Endothelial cell of umbilical vein (primary cell): ENCODE measurements around the gene GTF3C2. TPM values are rescaled to one million over a fixed set of nuclear protein-coding genes. Genes with fewer than 3 reads are reported as not detected.

ENCODE experiments used
- BruUV-seq: library from RNA; stranded (reverse); fragments of 400-500 nt; replicated peaks from 2 replicates; lab custom pipeline; 2021; lab: Mats Ljungman, UMichigan
- CTCF ChIA-PET: fragments of 300-600, 350-600 bp; sonication (Branson Sonifier 250); formaldehyde crosslinking; loops from one replicate; lab custom pipeline; 2021; ENCODE audit warnings: antibody characterized with exemption, inconsistent platforms; lab: Charles Lee
- POLR2A ChIA-PET: fragments of 300-600, 350-600 bp; sonication (Branson Sonifier 250); formaldehyde crosslinking; loops from one replicate; lab custom pipeline; 2021; ENCODE audit warnings: antibody characterized with exemption, inconsistent platforms; lab: Charles Lee
- DNase-seq: peaks from one replicate; pipeline ENCODE4 v3.0.0-alpha.2; 2011; ENCODE audit warnings: low read depth, low spot score
- FAIRE-seq: peaks from 2 replicates; lab custom pipeline; 2011; peaks lifted over from hg19 to GRCh38; lab: Jason Lieb, UNC
- H2AFZ ChIP-seq: 2 replicates; pipeline ENCODE4 v1.6.0; 2012; ENCODE audit warnings: low read depth, low read length, control low read depth, inconsistent platforms
- H3K27ac ChIP-seq: 2 replicates; pipeline ENCODE4 v1.5.1; 2011; ENCODE audit warnings: low read depth, mild to moderate bottlenecking, control low read depth, low read length, moderate library complexity; ENCODE audit not compliant: insufficient read depth
- H3K27me3 ChIP-seq, 2 experiments: 2 replicates each; pipeline versions ENCODE4 v1.6.0 to v1.6.1; 2011; ENCODE audit warnings: low read length in 2 of 2, mixed read lengths in 1 of 2; ENCODE audit not compliant: control insufficient read depth in 2 of 2, insufficient read depth in 2 of 2
- H3K36me3 ChIP-seq, 2 experiments: 2 replicates in 1 of 2; 3 replicates in 1 of 2; pipeline ENCODE4 v1.5.1; 2011; ENCODE audit warnings: low read length in 2 of 2, mild to moderate bottlenecking in 1 of 2, moderate library complexity in 1 of 2; ENCODE audit not compliant: control insufficient read depth in 2 of 2, insufficient read depth in 2 of 2; ENCODE audit errors: extremely low read depth in 1 of 2
- H3K4me1 ChIP-seq: 3 replicates; pipeline ENCODE4 v1.5.1; 2011; ENCODE audit warnings: mild to moderate bottlenecking, low read length; ENCODE audit not compliant: control insufficient read depth, insufficient read depth; ENCODE audit errors: extremely low read depth
- H3K4me2 ChIP-seq: 2 replicates; pipeline ENCODE4 v1.6.1; 2011; ENCODE audit warnings: low read length, control low read depth, mixed read lengths; ENCODE audit not compliant: insufficient read depth
- H3K4me3 ChIP-seq, 3 experiments: fragments of 200-600 bp in 1 of 3; sonication (generic), shearing (Covaris generic) in 1 of 3; replicated peaks in 1 of 3; 2 replicates each; pipeline ENCODE4 v1.5.1; 2011 to 2016; ENCODE audit warnings: control low read depth in 3 of 3, low read length in 3 of 3, mild to moderate bottlenecking in 2 of 3, inconsistent platforms in 1 of 3, low read depth in 1 of 3, moderate library complexity in 1 of 3; ENCODE audit not compliant: insufficient read depth in 1 of 3
- H3K79me2 ChIP-seq: 2 replicates; pipeline ENCODE4 v1.6.0; 2012; ENCODE audit warnings: low read length, inconsistent platforms; ENCODE audit not compliant: control insufficient read depth, insufficient read depth
- H3K9ac ChIP-seq: replicated peaks from 2 replicates; pipeline ENCODE3; 2011; ENCODE audit warnings: low read length, control low read depth; ENCODE audit not compliant: insufficient read depth; ENCODE audit errors: extremely low read depth
- H3K9me1 ChIP-seq: replicated peaks from 3 replicates; pipeline ENCODE4 v1.6.0; 2011; ENCODE audit warnings: mild to moderate bottlenecking, low read length; ENCODE audit not compliant: control insufficient read depth, insufficient read depth; ENCODE audit errors: extremely low read depth
- H3K9me3 ChIP-seq: replicated peaks from 2 replicates; pipeline ENCODE4 v1.5.1; 2012; ENCODE audit warnings: low read length, inconsistent platforms; ENCODE audit not compliant: control insufficient read depth, insufficient read depth
- H4K20me1 ChIP-seq: replicated peaks from 2 replicates; pipeline ENCODE3; 2011; ENCODE audit warnings: mild to moderate bottlenecking, low read length; ENCODE audit not compliant: control insufficient read depth, insufficient read depth; ENCODE audit errors: extremely low read depth
- CTCF ChIP-seq, 2 donors: IDR thresholded peaks; 1 replicate in 1 of 2; 2 replicates in 1 of 2; pipeline ENCODE4 v1.5.1; 2011; ENCODE audit warnings: low read length in 2 of 2, mild to moderate bottlenecking in 2 of 2, moderate library complexity in 2 of 2, control low read depth in 1 of 2, inconsistent platforms in 1 of 2, low read depth in 1 of 2; ENCODE audit not compliant: insufficient read depth in 1 of 2; ENCODE audit errors: extremely low read depth in 1 of 2
- EZH2 ChIP-seq: IDR thresholded peaks from 2 replicates; pipeline ENCODE4 v1.6.1; 2012; ENCODE audit warnings: borderline replicate concordance, low read depth, mild to moderate bottlenecking, moderate library complexity, low read length, inconsistent platforms; ENCODE audit not compliant: severe bottlenecking
- FOS ChIP-seq: IDR thresholded peaks from 2 replicates; pipeline ENCODE4 v1.6.1; 2011; ENCODE audit warnings: mild to moderate bottlenecking, low read length, moderate library complexity, borderline replicate concordance; ENCODE audit not compliant: insufficient read depth
- GATA2 ChIP-seq: IDR thresholded peaks from 2 replicates; pipeline ENCODE4 v1.7.0; 2011; ENCODE audit warnings: low read depth, mild to moderate bottlenecking, moderate library complexity, mixed read lengths, low read length; ENCODE audit not compliant: insufficient read length, insufficient read depth
- JUN ChIP-seq: IDR thresholded peaks from 2 replicates; pipeline ENCODE4 v1.6.1; 2011; ENCODE audit warnings: borderline replicate concordance, low read depth; ENCODE audit not compliant: insufficient read length, insufficient read depth
- MYC ChIP-seq: IDR thresholded peaks from one replicate; pipeline ENCODE4 v1.6.1; 2011; ENCODE audit warnings: mild to moderate bottlenecking, low read depth, low read length
- POLR2A ChIP-seq: IDR thresholded peaks from 2 replicates; pipeline ENCODE4 v1.6.1; 2012; ENCODE audit warnings: low read depth, mild to moderate bottlenecking, control low read depth, low read length
- POLR2AphosphoS5 ChIP-seq: IDR thresholded peaks from 2 replicates; pipeline ENCODE4 v1.6.1; 2012; ENCODE audit warnings: low read depth, mild to moderate bottlenecking, control low read depth, low read length, moderate library complexity; ENCODE audit not compliant: insufficient read depth
- dilution Hi-C: fragments of 300-500 bp; cut with MboI; formaldehyde crosslinking; loops from one replicate; pipeline ENCODE4 v1.15.0; 2019; ENCODE audit warnings: low sequenced_read_pairs; ENCODE audit not compliant: extremely low pct_ligation_motif_present
- intact Hi-C: fragments of 100-400 bp; cut with micrococcal nuclease; formaldehyde crosslinking; loops from one replicate; pipeline ENCODE4 v1.10.0; 2022
- polyA plus RNA-seq, 4 experiments: library from polyadenylated mRNA; depleted of rRNA in 3 of 4; stranded (reverse) in 3 of 4; unstranded in 1 of 4; fragments of >200 nt; gene quantifications; 2 replicates each; pipeline versions ENCODE4 v1.2.1 to v1.2.3, GENCODE V29; 2011 to 2012; ENCODE audit warnings: missing spikeins in 1 of 4
- total RNA-seq: library from RNA; stranded (reverse); gene quantifications from 2 replicates; pipeline ENCODE4 v1.2.3, GENCODE V29; 2021
- TF ChIP-seq, protein P1 (sequence below): IDR thresholded peaks from 2 replicates; pipeline ENCODE4 v1.6.1; 2011; ENCODE audit not compliant: insufficient read depth, insufficient read length

GTF3C2 gene
- total and polyA plus RNA-seq, 2 donors (not counting 3 experiments of a cell fraction or from before 2014, with no cell fraction given) = 57.4 to 59.7 TPM

DNA sequence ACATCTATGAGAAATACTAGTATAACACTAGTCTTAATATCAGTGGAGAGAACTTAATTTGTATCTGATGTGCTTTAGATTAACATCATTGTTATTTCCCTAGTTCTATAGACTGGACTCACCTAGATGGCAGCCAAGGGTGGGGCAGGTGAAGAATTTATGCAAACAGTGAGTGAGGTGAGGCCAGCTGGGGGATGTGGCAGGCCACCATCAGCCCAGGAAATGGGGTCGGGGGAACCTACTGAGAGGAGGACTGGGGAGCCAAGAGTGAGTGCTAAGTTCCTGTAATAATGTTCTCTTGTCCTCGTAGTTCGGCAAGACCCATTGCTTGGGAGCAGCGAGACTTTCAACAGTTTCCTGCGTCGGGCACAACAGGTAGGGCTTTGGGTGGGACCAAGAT, 16.4 kb upstream of the GTF3C2 start:
- no peaks in the 10 kb centered on the region for H4K20me1 ChIP-seq
- peaks cover 14% of the 10 kb centered on the region for H3K4me1 ChIP-seq
- dilution Hi-C loops = no loop called here
- H3K4me2 ChIP-seq = no peak overlapping the region
- intact Hi-C loops = loop anchor here (5.0 kb wide), 2 partner anchors 126 to 161 kb away; partner anchors contain the start of genes ATRAID and SLC5A6
- peaks cover 30% of the 10 kb centered on the region for H3K79me2 ChIP-seq
- no peak for TF ChIP-seq GATA2
- no peak for TF ChIP-seq FOS
- no peak for TF ChIP-seq POLR2AphosphoS5
- TF ChIP-seq CTCF (IDR thresholded peaks at IDR 0.05; ENCODE audit: extremely low read depth in 1 of 2, insufficient read depth in 1 of 2, low read depth in 1 of 2, low read length in 2 of 2) = no peak
- no peak for TF ChIP-seq POLR2A
- TF ChIP-seq EZH2 = no peak
- TF ChIP-seq, protein P1, sequence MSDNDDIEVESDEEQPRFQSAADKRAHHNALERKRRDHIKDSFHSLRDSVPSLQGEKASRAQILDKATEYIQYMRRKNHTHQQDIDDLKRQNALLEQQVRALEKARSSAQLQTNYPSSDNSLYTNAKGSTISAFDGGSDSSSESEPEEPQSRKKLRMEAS = no peak
- TF ChIP-seq MYC = no peak
- no peak for TF ChIP-seq JUN
- H3K9me3 ChIP-seq = no peaks in the 10 kb centered on the region
- no TSS peak for BruUV-seq
- no peak for DNase-seq
- H3K27me3 ChIP-seq = no peaks in the 10 kb centered on the region
- CTCF ChIA-PET = no interaction called here
- POLR2A ChIA-PET = no interaction called here
- no peak overlapping the region for H3K27ac ChIP-seq
- no peak overlapping the region for H3K9ac ChIP-seq
- H3K4me3 ChIP-seq = no peak overlapping the region
- H3K36me3 ChIP-seq = peaks cover 16 to 41% of the 10 kb centered on the region in 2 experiments
- H3K9me1 ChIP-seq = no peaks in the 10 kb centered on the region
- H2AFZ ChIP-seq = no peak overlapping the region
- FAIRE-seq = no peak
